ENCODE results near the gene RFPL2. TPM values are rescaled to one million over a fixed set of nuclear protein-coding genes. Genes with fewer than 3 reads are reported as not detected.

Gene RFPL2
- total RNA-seq (2013), result 0.25 TPM
- polyA plus RNA-seq, result 1 to 10 TPM in 1 of 3 donors, under 1 TPM in 2; 0.36 to 1.3 (median 0.94) TPM
- polyA minus RNA-seq, result 0.24 and 0.28 TPM in 2 replicates
- total RNA-seq, result 0 to 0.69 (median 0.08) reads per million in 11 experiments

- H3K27ac Mint-ChIP-seq, result no peak within 1 kb of the TSS
- Histone ChIP-seq H2AFZ (ENCODE audit: insufficient read depth, low read depth, low read length, poor library complexity, severe bottlenecking) (no peak within 1 kb of the TSS), H4K20me1 (ENCODE audit: insufficient read depth, low read length) (no peaks in the 10 kb centered on the region), H3K27ac (ENCODE audit: low read depth in 1 of 2, low read length in 2 of 2) (no peak within 1 kb of the TSS), H3K79me2 (ENCODE audit: insufficient read depth, low read length) (no peaks in the 10 kb centered on the region), H3K36me3 (replicated peaks in 1 of 2; ENCODE audit: control insufficient read depth in 1 of 2, insufficient read depth in 2 of 2, low read length in 2 of 2) (no peaks in the 10 kb centered on the region), H3K9ac (ENCODE audit: insufficient read depth, low read length, poor library complexity, severe bottlenecking) (no peak within 1 kb of the TSS), H3K27me3 (ENCODE audit: control insufficient read depth in 2 of 2, insufficient read depth in 2 of 2, low read length in 2 of 2) (peaks cover 0 to 22% of the 10 kb centered on the region in 2 donors), H3K4me2 (replicated peaks; ENCODE audit: extremely low read depth, low read length, poor library complexity, severe bottlenecking) (peak within 1 kb of the TSS; percentile 77), H3K4me1 (ENCODE audit: control insufficient read depth in 1 of 2, insufficient read depth in 2 of 2, low read length in 2 of 2) (peaks cover 21 to 44% of the 10 kb centered on the region in 2 donors), H3K9me3 (replicated peaks in 1 of 2; ENCODE audit: control insufficient read depth in 1 of 2, insufficient read depth in 1 of 2, low read length in 2 of 2) (no peaks in the 10 kb centered on the region), H3K4me3 (replicated peaks in 1 of 3; ENCODE audit: low read depth in 2 of 3, low read length in 3 of 3) (peak within 1 kb of the TSS in 2 of 3 experiments; percentile 16 to 73)
- H3K4me3 Mint-ChIP-seq, result peak within 1 kb of the TSS; percentile 64 to 89
- intact Hi-C loops (cut with micrococcal nuclease), result loop anchor here (5.0 kb wide), 2 partner anchors 57 to 62 kb away; no protein-coding TSS in a partner anchor
- H3K4me1 Mint-ChIP-seq, result peaks cover 50% of the 10 kb centered on the region
- 74% methylated on average over 33 of the region's 41 CpGs for WGBS (ENCODE audit: insufficient coverage)
- no peak for TF ChIP-seq CTCF (IDR thresholded peaks at IDR 0.05)
- H3K9me3 Mint-ChIP-seq, result peaks cover 0 to 8% (median 2%) of the 10 kb centered on the region in 7 donors
- H3K27me3 Mint-ChIP-seq (ENCODE audit: low read depth in 3 of 3), result peaks cover 26 to 51% (median 44%) of the 10 kb centered on the region in 3 donors
- peak in 1 of 3 donors; percentile 32 for DNase-seq
- peaks cover 0 to 5% of the 10 kb centered on the region in 2 donors for H3K36me3 Mint-ChIP-seq
Measured at GRCh38 chr22:32204856-32205722, at the start of gene RFPL2. Gene RFPL2 (minus strand): TSS chr22:32205073. CDS start chr22:32202451, 2,622 bp downstream.

GRCh38 chr22:32249231-32249630 is 44.4 kb upstream of the RFPL2 start:
- Mint-ChIP-seq H3K36me3 (no peaks in the 10 kb centered on the region), H3K4me1 (no peaks in the 10 kb centered on the region), H3K4me3 (no peak overlapping the region), H3K9me3 (peaks cover 0 to 5% (median 2%) of the 10 kb centered on the region in 7 donors), H3K27me3 (ENCODE audit: low read depth in 3 of 3) (peaks cover 13 to 40% (median 15%) of the 10 kb centered on the region in 3 donors), H3K27ac (no peak overlapping the region)
- peaks cover 4 to 7% of the 10 kb centered on the region in 2 donors for H3K27me3 ChIP-seq (ENCODE audit: control insufficient read depth in 2 of 2, insufficient read depth in 2 of 2, low read length in 2 of 2)
- no peaks in the 10 kb centered on the region for H3K79me2 ChIP-seq (ENCODE audit: insufficient read depth, low read length)
- intact Hi-C loops (cut with micrococcal nuclease), result no loop called here
- no peaks in the 10 kb centered on the region for H3K9me3 ChIP-seq (replicated peaks in 1 of 2; ENCODE audit: control insufficient read depth in 1 of 2, insufficient read depth in 1 of 2, low read length in 2 of 2)
- no peak overlapping the region for H3K27ac ChIP-seq (ENCODE audit: low read depth in 1 of 2, low read length in 2 of 2)
- no peak for TF ChIP-seq CTCF (IDR thresholded peaks at IDR 0.05)
- H3K4me3 ChIP-seq (replicated peaks in 1 of 3; ENCODE audit: low read depth in 2 of 3, low read length in 3 of 3), result no peak overlapping the region
- WGBS (ENCODE audit: insufficient coverage), result 100% methylated on average over 1 of the region's 1 CpG
- H3K4me1 ChIP-seq (ENCODE audit: control insufficient read depth in 1 of 2, insufficient read depth in 2 of 2, low read length in 2 of 2), result no peaks in the 10 kb centered on the region
- no peak overlapping the region for H3K9ac ChIP-seq (ENCODE audit: insufficient read depth, low read length, poor library complexity, severe bottlenecking)
- no peak for DNase-seq
- no peaks in the 10 kb centered on the region for H4K20me1 ChIP-seq (ENCODE audit: insufficient read depth, low read length)
- no peak overlapping the region for H3K4me2 ChIP-seq (replicated peaks; ENCODE audit: extremely low read depth, low read length, poor library complexity, severe bottlenecking)
- no peak overlapping the region for H2AFZ ChIP-seq (ENCODE audit: insufficient read depth, low read depth, low read length, poor library complexity, severe bottlenecking)
- H3K36me3 ChIP-seq (replicated peaks in 1 of 2; ENCODE audit: control insufficient read depth in 1 of 2, insufficient read depth in 2 of 2, low read length in 2 of 2), result no peaks in the 10 kb centered on the region

Data from CD14-positive monocyte (primary cell).